Brain microvascular endothelial cell (primary cell): ENCODE data around the gene MT1G.
"Not testable (repeated sequence)": the region's sequence is repeated elsewhere in the genome, so short reads cannot be mapped to it uniquely, and the experiment has no call there.

ENCODE experiments used
- DNase-seq: peaks from one replicate; pipeline ENCODE4 v3.0.0-alpha.2; 2020
- H3K27ac ChIP-seq: fragments of 250-450 bp; sonication (Bioruptor Pico); 2 replicates; pipeline ENCODE4 v1.5.1; 2020; ENCODE audit warnings: mild to moderate bottlenecking, moderate library complexity
- H3K27me3 ChIP-seq: fragments of 250-450 bp; sonication (Bioruptor Pico); replicated peaks from 2 replicates; pipeline ENCODE4 v1.5.1; 2020; ENCODE audit warnings: mild to moderate bottlenecking
- H3K36me3 ChIP-seq: fragments of 250-450 bp; sonication (Bioruptor Pico); replicated peaks from 2 replicates; pipeline ENCODE4 v1.5.1; 2020; ENCODE audit warnings: mild to moderate bottlenecking
- H3K4me3 ChIP-seq: 2 replicates; pipeline ENCODE4 v1.5.1; 2011; ENCODE audit warnings: low read depth, mild to moderate bottlenecking, control low read depth, low read length, moderate library complexity
- CTCF ChIP-seq: IDR thresholded peaks from 2 replicates; pipeline ENCODE4 v1.5.1; 2011; ENCODE audit warnings: low read depth, mild to moderate bottlenecking, moderate library complexity, low read length, control low read depth, inconsistent platforms; ENCODE audit errors: missing control alignments
- in situ Hi-C: cut with HindIII; loops from 2 replicates; pipeline ENCODE4 v1.10.0; 2017; ENCODE audit warnings: low sequenced_read_pairs, low pct_ligation_motif_present

Gene MT1G

DNA sequence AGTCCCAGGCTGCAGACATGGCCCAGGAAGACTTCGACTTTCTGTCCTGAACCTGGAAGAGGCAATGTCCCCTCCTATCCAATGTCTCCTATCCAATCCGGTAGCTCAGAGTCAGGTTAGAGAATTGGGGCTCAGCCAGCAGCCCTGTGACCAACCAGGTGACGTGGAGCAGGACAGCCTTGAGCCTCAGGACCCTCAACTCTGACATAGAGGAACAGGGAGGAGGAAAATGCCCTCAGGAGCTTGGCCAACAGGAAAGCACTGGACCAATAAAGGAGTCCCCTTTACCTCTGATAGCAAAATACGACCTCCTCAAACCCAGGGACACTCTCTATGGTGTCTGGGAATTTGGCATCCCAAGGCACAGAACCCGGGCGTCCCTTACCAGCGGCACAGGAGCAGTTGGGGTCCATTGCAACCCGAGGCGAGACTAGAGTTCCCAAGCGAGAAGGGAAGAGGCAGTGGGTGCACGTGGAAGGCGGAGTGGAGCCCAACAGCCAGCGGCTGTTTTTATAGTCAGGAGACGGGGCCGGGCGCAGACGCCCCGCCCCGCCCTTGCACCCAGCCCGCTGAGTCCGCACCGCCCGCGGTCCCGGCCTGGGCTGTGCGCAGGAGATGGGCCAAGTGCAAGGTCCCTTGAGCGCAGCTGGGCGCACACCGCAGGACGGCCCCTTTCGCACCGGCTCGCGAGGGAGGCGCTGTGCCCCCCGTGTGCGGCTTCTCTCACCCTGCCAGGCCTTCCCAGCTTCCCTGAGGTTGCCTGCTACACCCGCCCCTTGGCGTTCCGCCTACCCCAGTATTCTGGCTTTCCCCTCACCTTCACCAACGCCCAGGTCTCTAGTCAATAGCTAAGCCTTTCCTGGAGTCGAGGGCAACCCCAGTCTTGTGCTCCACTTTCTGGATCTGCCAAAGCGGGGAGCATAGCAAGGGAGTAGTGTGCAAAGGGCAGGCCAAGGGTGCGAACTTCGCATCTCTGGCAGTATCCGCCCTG lies at the start of gene MT1G:
Gene MT1G, minus strand, starts transcription at position 485 of the 991 bp plus-strand sequence. Its CDS starts 72 bp downstream, at position 413.
- no peak for DNase-seq
- in situ Hi-C loops = no loop called here
- Histone ChIP-seq H3K27ac (no peak within 1 kb of the TSS), H3K36me3 (no peaks in the 10 kb centered on the region), H3K27me3 (peaks cover 58% of the 10 kb centered on the region), H3K4me3 (no peak within 1 kb of the TSS)
- no peak for TF ChIP-seq CTCF

DNA sequence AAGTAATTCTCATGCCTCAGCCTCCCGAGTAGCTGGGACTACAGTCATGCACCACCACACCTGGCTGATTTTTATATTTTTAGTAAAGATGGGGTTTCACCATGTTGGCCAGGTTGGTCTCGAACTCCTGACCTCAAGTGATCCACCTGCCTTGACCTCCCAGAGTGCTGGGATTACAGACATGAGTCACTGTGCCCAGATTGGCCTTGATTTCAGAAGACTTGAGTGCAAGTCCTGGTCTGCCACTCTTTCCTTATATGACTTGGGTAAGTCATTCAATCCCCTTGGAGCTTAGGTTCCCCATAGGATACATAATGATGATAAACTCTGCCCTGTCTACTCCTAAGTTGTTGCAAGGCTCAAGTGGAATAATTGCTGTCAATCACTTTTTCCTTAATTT lies 49.7 kb upstream of the MT1G start:
- H3K4me3 ChIP-seq, H3K27me3 ChIP-seq, H3K36me3 ChIP-seq, in situ Hi-C loops, H3K27ac ChIP-seq, DNase-seq: not testable (repeated sequence)

- in situ Hi-C loops = no loop called here
- no peaks in the 10 kb centered on the region for H3K27me3 ChIP-seq
- no peak overlapping the region for H3K27ac ChIP-seq
- no peak for TF ChIP-seq CTCF
- no peak for DNase-seq
- no peak overlapping the region for H3K4me3 ChIP-seq
- H3K36me3 ChIP-seq = no peaks in the 10 kb centered on the region
Observed at GRCh38 chr16:56716761-56717160, 48.9 kb upstream of the MT1G start.

DNA sequence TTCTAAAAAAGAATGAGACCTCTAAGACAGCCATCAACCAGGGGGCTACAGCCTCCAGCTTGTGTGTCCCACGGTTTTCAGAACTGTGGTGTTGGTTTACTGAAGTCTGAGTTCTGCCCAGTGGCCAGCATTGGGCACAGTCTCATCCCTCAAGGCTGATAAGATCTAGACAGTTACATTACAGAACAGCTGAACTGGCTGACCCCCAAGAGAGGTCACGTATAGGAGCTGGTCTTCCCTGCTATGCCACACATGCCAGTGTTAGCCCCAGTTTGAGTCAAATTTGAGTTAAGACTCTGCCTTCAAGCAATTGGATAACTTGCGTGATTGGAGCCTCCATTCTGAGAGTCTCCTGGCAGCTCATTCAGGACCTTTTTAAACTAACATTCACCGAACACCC lies 47.3 kb upstream of the MT1G start:
- H3K36me3 ChIP-seq = no peaks in the 10 kb centered on the region
- in situ Hi-C loops = no loop called here
- no peak overlapping the region for H3K27ac ChIP-seq
- H3K27me3 ChIP-seq = no peaks in the 10 kb centered on the region
- DNase-seq = no peak
- no peak for TF ChIP-seq CTCF
- H3K4me3 ChIP-seq = no peak overlapping the region

DNA sequence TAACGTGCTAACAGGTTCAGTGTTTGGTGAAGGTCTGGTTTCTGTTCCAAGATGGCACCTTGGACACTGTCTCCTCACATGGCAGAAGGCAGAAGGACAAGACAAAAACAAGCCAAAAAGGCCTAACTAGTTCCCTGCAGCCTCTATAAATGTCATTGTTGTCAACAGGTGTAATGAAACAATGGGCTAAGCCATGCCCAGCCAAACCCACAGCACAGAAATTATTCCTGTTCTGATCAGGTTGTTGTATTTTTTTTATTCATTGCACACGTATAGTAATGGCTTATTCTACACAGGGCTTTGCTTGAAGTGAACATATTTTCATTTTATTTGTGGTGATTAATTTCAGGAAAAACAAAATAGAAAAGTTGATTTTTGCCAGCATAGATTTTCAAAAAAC lies 45.9 kb upstream of the MT1G start:
- Histone ChIP-seq H3K27ac (no peak overlapping the region), H3K27me3 (no peaks in the 10 kb centered on the region), H3K4me3 (no peak overlapping the region), H3K36me3 (no peaks in the 10 kb centered on the region)
- in situ Hi-C loops = no loop called here
- no peak for TF ChIP-seq CTCF
- no peak for DNase-seq

- no peak for DNase-seq
- in situ Hi-C loops = no loop called here
- no peak for TF ChIP-seq CTCF
- Histone ChIP-seq H3K27me3 (no peaks in the 10 kb centered on the region), H3K36me3 (no peaks in the 10 kb centered on the region), H3K27ac (no peak overlapping the region), H3K4me3 (no peak overlapping the region)
Observed at GRCh38 chr16:56711862-56712261, 44.0 kb upstream of the MT1G start.
